Osteoblast (primary cell): ENCODE data around the gene AKAP8. TPM values are rescaled to one million over a fixed set of nuclear protein-coding genes. Genes with fewer than 3 reads are reported as not detected.

Source experiments
- DNase-seq: peaks from one replicate; pipeline ENCODE4 v3.0.0; 2011; ENCODE audit warnings: low spot score, mixed read lengths; ENCODE audit not compliant: insufficient read length; ENCODE audit errors: missing footprints
- H2AFZ ChIP-seq: 2 replicates; pipeline ENCODE4 v1.6.0; 2011; ENCODE audit warnings: mild to moderate bottlenecking, low read length
- H3K27ac ChIP-seq: 2 replicates; pipeline ENCODE4 v1.5.1; 2011; ENCODE audit warnings: mild to moderate bottlenecking, low read depth, low read length, moderate library complexity
- H3K27me3 ChIP-seq: 2 replicates; pipeline ENCODE4 v1.6.0; 2012; ENCODE audit warnings: mild to moderate bottlenecking, control low read depth, inconsistent platforms, low read length, moderate library complexity; ENCODE audit not compliant: insufficient read depth
- H3K36me3 ChIP-seq: 2 replicates; pipeline ENCODE4 v1.5.1; 2011; ENCODE audit warnings: mild to moderate bottlenecking, low read length, control low read depth, moderate library complexity; ENCODE audit not compliant: insufficient read depth
- H3K4me1 ChIP-seq: 2 replicates; pipeline ENCODE4 v1.5.1; 2011; ENCODE audit warnings: mild to moderate bottlenecking, low read length, control low read depth, moderate library complexity; ENCODE audit not compliant: insufficient read depth
- H3K4me2 ChIP-seq: 2 replicates; pipeline ENCODE4 v1.6.0; 2011; ENCODE audit warnings: mild to moderate bottlenecking, low read length; ENCODE audit not compliant: insufficient read depth
- H3K4me3 ChIP-seq: fragments of 200-600 bp; sonication (generic); 3 replicates; pipeline ENCODE4 v1.5.1; 2012; ENCODE audit warnings: mild to moderate bottlenecking, low read length, inconsistent platforms; ENCODE audit not compliant: insufficient read depth
- H3K79me2 ChIP-seq: 2 replicates; pipeline ENCODE4 v1.6.0; 2012; ENCODE audit warnings: mild to moderate bottlenecking, low read length, control low read depth, inconsistent platforms; ENCODE audit not compliant: insufficient read depth
- H3K9me3 ChIP-seq: 2 replicates; pipeline ENCODE4 v1.5.1; 2011; ENCODE audit warnings: low read depth, low read length, control low read depth
- H4K20me1 ChIP-seq: 2 replicates; pipeline ENCODE4 v1.6.0; 2012; ENCODE audit warnings: mild to moderate bottlenecking, low read length, control low read depth; ENCODE audit not compliant: insufficient read depth
- total RNA-seq: library from RNA; depleted of rRNA; stranded (reverse); fragments of >200 nt; gene quantifications from 2 replicates; pipeline ENCODE4 v1.2.3, GENCODE V29; 2012
- TF ChIP-seq, protein P1 (sequence below): IDR thresholded peaks from 2 replicates; pipeline ENCODE4 v1.5.1; 2011; ENCODE audit warnings: mild to moderate bottlenecking, low read depth, low read length, moderate library complexity; ENCODE audit errors: extremely low read depth

The AKAP8 gene
- total RNA-seq, 1 donor: 18.1 TPM

DNA sequence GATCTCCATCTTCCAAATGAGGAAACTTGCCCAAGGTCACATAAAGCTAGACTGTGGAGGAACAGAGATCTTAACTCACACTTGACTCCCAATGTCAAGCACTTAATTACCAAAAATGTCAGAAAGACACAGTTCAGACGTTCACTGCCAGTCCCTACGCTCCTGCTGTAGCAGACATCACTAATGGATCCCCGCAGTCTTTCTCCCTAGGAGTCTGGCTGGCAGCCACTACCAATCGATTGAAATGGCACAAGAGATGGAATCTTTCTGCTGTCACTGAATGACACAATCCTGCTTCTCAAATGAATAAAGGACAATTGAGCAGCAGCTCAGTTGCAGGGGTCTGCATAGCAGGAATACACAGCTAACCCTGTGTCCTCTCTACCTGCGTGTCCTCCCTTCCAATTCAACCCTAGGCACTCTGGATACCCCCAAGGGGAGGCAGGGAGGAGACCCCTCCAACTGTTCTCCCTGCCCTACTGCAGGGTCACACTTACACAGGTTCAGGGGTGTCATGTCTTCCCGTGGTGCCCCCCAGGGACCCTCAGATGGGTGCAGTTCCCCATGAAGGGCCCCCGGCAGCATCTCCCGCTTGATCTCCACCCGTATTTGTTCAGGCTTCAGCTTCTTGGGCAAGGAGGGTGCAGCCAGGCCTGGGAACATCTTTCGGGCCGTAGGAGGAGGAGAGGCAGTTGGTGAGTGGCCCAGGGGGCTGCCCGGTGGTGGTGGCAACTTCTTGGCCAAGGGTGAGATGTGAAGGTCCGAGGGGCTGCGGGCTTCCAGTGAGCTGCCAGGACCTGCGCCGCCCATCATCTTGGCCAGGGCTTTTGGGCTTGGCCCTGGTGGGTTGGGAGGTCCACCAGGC lies 47.1 kb upstream of the AKAP8 start:
- Histone ChIP-seq H3K79me2 (peaks cover 49% of the 10 kb centered on the region), H3K4me3 (no peak overlapping the region), H2AFZ (no peak overlapping the region), H3K4me2 (no peak overlapping the region), H3K27me3 (no peaks in the 10 kb centered on the region), H4K20me1 (peaks cover 24% of the 10 kb centered on the region), H3K27ac (no peak overlapping the region), H3K36me3 (peaks cover 39% of the 10 kb centered on the region), H3K4me1 (peaks cover 14% of the 10 kb centered on the region), H3K9me3 (no peaks in the 10 kb centered on the region)
- peak; percentile 92 for DNase-seq
- TF ChIP-seq, protein P1, sequence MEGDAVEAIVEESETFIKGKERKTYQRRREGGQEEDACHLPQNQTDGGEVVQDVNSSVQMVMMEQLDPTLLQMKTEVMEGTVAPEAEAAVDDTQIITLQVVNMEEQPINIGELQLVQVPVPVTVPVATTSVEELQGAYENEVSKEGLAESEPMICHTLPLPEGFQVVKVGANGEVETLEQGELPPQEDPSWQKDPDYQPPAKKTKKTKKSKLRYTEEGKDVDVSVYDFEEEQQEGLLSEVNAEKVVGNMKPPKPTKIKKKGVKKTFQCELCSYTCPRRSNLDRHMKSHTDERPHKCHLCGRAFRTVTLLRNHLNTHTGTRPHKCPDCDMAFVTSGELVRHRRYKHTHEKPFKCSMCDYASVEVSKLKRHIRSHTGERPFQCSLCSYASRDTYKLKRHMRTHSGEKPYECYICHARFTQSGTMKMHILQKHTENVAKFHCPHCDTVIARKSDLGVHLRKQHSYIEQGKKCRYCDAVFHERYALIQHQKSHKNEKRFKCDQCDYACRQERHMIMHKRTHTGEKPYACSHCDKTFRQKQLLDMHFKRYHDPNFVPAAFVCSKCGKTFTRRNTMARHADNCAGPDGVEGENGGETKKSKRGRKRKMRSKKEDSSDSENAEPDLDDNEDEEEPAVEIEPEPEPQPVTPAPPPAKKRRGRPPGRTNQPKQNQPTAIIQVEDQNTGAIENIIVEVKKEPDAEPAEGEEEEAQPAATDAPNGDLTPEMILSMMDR: no peak

DNA sequence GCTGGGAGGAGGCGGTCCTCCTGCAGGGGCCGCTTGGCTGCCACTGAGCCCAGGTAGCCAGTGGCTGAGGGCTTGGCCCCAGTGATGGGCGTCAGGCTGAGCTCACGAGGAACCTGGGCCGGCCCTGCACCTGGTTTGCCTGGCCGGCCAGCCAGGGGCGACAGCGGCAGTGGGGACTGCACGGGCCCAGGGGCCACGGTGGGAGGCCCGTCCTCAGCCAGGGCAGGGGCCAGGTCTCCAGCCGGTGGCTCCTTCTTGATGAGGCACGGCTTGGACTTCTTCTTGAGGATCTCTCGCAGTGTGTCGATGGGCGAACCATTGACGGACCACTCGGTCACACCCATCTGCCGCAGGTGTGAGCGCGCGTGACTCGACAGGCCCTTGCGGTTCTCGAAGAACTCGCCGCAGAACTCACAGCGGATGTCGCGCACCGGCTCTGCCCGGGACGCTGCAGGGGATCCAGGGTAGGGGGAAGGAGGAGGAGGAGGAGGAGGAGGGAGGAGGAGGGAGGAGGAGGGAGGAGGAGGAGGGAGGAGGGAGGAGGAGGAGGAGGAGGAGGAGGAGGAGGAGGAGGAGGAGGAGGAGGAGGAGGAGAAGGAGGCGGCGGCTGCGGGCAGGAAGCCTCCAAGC lies 45.8 kb upstream of the AKAP8 start:
- DNase-seq: peak; percentile 65
- H3K27ac ChIP-seq: no peak overlapping the region
- no peaks in the 10 kb centered on the region for H3K9me3 ChIP-seq
- H4K20me1 ChIP-seq: peaks cover 12% of the 10 kb centered on the region
- H3K4me3 ChIP-seq: no peak overlapping the region
- H2AFZ ChIP-seq: no peak overlapping the region
- peaks cover under 1% of the 10 kb centered on the region for H3K4me1 ChIP-seq
- peaks cover 39% of the 10 kb centered on the region for H3K36me3 ChIP-seq
- H3K27me3 ChIP-seq: no peaks in the 10 kb centered on the region
- peaks cover 36% of the 10 kb centered on the region for H3K79me2 ChIP-seq
- TF ChIP-seq, protein P1: no peak
- no peak overlapping the region for H3K4me2 ChIP-seq

DNA sequence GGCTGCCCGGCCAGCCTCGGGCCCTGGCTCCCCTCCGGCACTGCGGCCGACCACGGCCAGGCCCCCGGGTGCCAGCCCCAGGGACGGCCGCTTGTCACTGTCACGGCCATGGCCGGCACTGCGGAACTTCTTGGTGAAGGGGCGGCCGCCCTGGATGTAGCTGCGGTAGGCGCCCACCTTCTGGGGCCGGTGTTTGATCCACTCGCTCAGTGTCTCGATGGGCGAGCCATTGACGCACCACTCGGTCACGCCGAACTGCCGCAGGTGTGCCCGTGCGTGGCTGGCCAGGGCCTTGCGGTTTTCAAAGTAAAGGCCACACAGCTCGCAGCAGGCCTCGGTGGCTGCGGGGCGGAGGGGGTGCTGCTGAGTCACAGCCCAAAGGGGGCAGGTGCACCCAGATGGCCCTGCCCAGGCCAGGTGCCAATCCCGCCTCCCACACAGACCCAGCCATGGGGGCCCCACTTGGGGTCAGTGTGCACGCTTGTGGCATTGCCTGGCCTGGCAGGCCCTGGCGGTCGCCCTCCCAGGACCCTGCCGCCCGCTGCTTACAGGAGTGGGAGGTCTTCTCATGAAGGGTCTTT lies 45.2 kb upstream of the AKAP8 start:
- TF ChIP-seq, protein P1: no peak
- no peaks in the 10 kb centered on the region for H3K9me3 ChIP-seq
- peak; percentile 65 for DNase-seq

DNA sequence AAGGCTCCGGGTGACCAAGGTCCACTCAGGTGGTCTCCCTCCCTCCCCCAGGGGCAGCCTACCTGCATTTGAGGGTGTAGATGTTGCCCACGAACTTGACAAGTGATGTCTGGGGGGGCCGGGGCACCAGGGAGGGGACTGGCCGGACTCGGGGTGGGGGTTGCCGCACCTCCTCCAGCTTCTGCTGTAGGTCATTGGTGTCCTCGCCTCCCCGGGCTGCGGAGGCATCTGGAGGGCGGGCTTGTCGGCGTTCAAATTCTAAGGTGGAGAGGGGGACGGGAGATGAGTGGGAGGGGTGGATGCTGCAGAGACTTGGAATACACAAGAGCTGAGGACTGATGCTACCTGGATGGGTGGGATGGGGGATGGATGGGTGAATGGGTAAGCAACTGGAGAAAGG lies 44.5 kb upstream of the AKAP8 start:
- Histone ChIP-seq H3K79me2 (peaks cover 23% of the 10 kb centered on the region), H2AFZ (no peak overlapping the region), H4K20me1 (peaks cover 9% of the 10 kb centered on the region), H3K36me3 (peaks cover 39% of the 10 kb centered on the region), H3K4me1 (peaks cover 8% of the 10 kb centered on the region), H3K4me3 (no peak overlapping the region), H3K4me2 (no peak overlapping the region), H3K9me3 (no peaks in the 10 kb centered on the region), H3K27ac (no peak overlapping the region), H3K27me3 (no peaks in the 10 kb centered on the region)
- TF ChIP-seq, protein P1: no peak
- DNase-seq: no peak

More for the DNA sequence above, 45.2 kb upstream of the AKAP8 start:
- Histone ChIP-seq H3K79me2 (peaks cover 29% of the 10 kb centered on the region), H4K20me1 (peaks cover 9% of the 10 kb centered on the region), H2AFZ (no peak overlapping the region), H3K36me3 (peaks cover 39% of the 10 kb centered on the region), H3K4me3 (no peak overlapping the region), H3K27me3 (no peaks in the 10 kb centered on the region), H3K4me1 (peaks cover 2% of the 10 kb centered on the region), H3K4me2 (no peak overlapping the region), H3K27ac (no peak overlapping the region)
